Activated naive CD4-positive, alpha-beta T cell treated with anti-CD3 and anti-CD28 coated beads, Interleukin-2, amount 50 U/mL, for 24 hours (primary cell): ENCODE data around the gene ZNF749.
A peak's percentile ranks its signal among the peaks of the same experiment; 100 is the strongest.
"Not testable (repeated sequence)": the region's sequence is repeated elsewhere in the genome, so short reads cannot be mapped to it uniquely, and the experiment has no call there.

Experiments used
- H3K27ac Mint-ChIP-seq: one replicate; pipeline ENCODE4 v1.8.0; 2021; ENCODE audit warnings: mild to moderate bottlenecking, mixed read lengths
- H3K27me3 Mint-ChIP-seq: one replicate; pipeline ENCODE4 v1.8.0; 2021; ENCODE audit warnings: mixed read lengths
- H3K36me3 Mint-ChIP-seq: one replicate; pipeline ENCODE4 v1.8.0; 2021; ENCODE audit warnings: mixed read lengths
- H3K4me1 Mint-ChIP-seq: one replicate; pipeline ENCODE4 v1.8.0; 2021; ENCODE audit warnings: mixed read lengths
- H3K4me3 Mint-ChIP-seq: one replicate; pipeline ENCODE4 v1.8.0; 2021; ENCODE audit warnings: mild to moderate bottlenecking, mixed read lengths
- H3K9me3 Mint-ChIP-seq: one replicate; pipeline ENCODE4 v1.8.0; 2021; ENCODE audit warnings: mixed read lengths

Gene ZNF749

GRCh38 chr19:57438925-57439324, 3.8 kb downstream of the ZNF749 start:
- peaks cover 66% of the 10 kb centered on the region for H3K36me3 Mint-ChIP-seq
- H3K4me1 Mint-ChIP-seq = peaks cover 38% of the 10 kb centered on the region
- H3K4me3 Mint-ChIP-seq = no peak overlapping the region
- peaks cover 43% of the 10 kb centered on the region for H3K9me3 Mint-ChIP-seq
- no peaks in the 10 kb centered on the region for H3K27me3 Mint-ChIP-seq
- no peak overlapping the region for H3K27ac Mint-ChIP-seq

GRCh38 chr19:57441979-57442752, 7.0 kb downstream of the ZNF749 start:
- Mint-ChIP-seq H3K4me3 (no peak overlapping the region), H3K9me3 (peaks cover 44% of the 10 kb centered on the region), H3K36me3 (peaks cover 71% of the 10 kb centered on the region), H3K27ac (no peak overlapping the region), H3K4me1 (peaks cover 15% of the 10 kb centered on the region), H3K27me3 (no peaks in the 10 kb centered on the region)

GRCh38 chr19:57443121-57443696, 8.1 kb downstream of the ZNF749 start:
- H3K36me3 Mint-ChIP-seq = peaks cover 67% of the 10 kb centered on the region
- peaks cover 15% of the 10 kb centered on the region for H3K4me1 Mint-ChIP-seq
- H3K27me3 Mint-ChIP-seq = no peaks in the 10 kb centered on the region
- no peak overlapping the region for H3K27ac Mint-ChIP-seq
- H3K9me3 Mint-ChIP-seq = peaks cover 43% of the 10 kb centered on the region
- no peak overlapping the region for H3K4me3 Mint-ChIP-seq

- Mint-ChIP-seq H3K27me3 (no peaks in the 10 kb centered on the region), H3K4me1 (no peaks in the 10 kb centered on the region), H3K4me3 (no peak overlapping the region), H3K36me3 (peaks cover 42% of the 10 kb centered on the region), H3K27ac (no peak overlapping the region), H3K9me3 (peaks cover 27% of the 10 kb centered on the region)
These were observed 17.2 kb downstream of the ZNF749 start for GRCh38 chr19:57452307-57452706.

GRCh38 chr19:57465680-57466381, 30.7 kb downstream of the ZNF749 start:
- Mint-ChIP-seq H3K4me1 (no peaks in the 10 kb centered on the region), H3K9me3 (peaks cover 47% of the 10 kb centered on the region), H3K27me3 (no peaks in the 10 kb centered on the region), H3K36me3 (peaks cover 45% of the 10 kb centered on the region), H3K27ac (no peak overlapping the region), H3K4me3 (no peak overlapping the region)

GRCh38 chr19:57466489-57466888, 31.4 kb downstream of the ZNF749 start:
- Mint-ChIP-seq H3K27ac (no peak overlapping the region), H3K4me1 (no peaks in the 10 kb centered on the region), H3K4me3 (no peak overlapping the region), H3K9me3 (peaks cover 50% of the 10 kb centered on the region), H3K36me3 (peaks cover 46% of the 10 kb centered on the region), H3K27me3 (no peaks in the 10 kb centered on the region)

GRCh38 chr19:57473646-57474045, 38.5 kb downstream of the ZNF749 start:
- Mint-ChIP-seq H3K9me3 (peaks cover 54% of the 10 kb centered on the region), H3K27me3 (no peaks in the 10 kb centered on the region), H3K36me3 (peaks cover 76% of the 10 kb centered on the region), H3K4me3 (no peak overlapping the region), H3K4me1 (peaks cover 20% of the 10 kb centered on the region), H3K27ac (no peak overlapping the region)

GRCh38 chr19:57477191-57478008, 42.3 kb downstream of the ZNF749 start, which contains the start of gene ZNF772:
TSS of gene ZNF772 (minus strand) at chr19:57477566. CDS start at chr19:57477309, 257 bp downstream.
- peak within 1 kb of the TSS; percentile 98 for H3K27ac Mint-ChIP-seq
- peaks cover 55% of the 10 kb centered on the region for H3K36me3 Mint-ChIP-seq
- H3K4me1 Mint-ChIP-seq = peaks cover 20% of the 10 kb centered on the region
- no peaks in the 10 kb centered on the region for H3K27me3 Mint-ChIP-seq
- peaks cover 43% of the 10 kb centered on the region for H3K9me3 Mint-ChIP-seq
- peak within 1 kb of the TSS; percentile 97 for H3K4me3 Mint-ChIP-seq

GRCh38 chr19:57487477-57488298, 52.6 kb downstream of the ZNF749 start, which contains the start of gene ZNF419:
TSS of gene ZNF419 (plus strand) at chr19:57487750. CDS start at chr19:57487951, 201 bp downstream.
- H3K27me3 Mint-ChIP-seq = not testable (repeated sequence)
- Mint-ChIP-seq H3K36me3 (peaks cover 37% of the 10 kb centered on the region), H3K4me3 (peak within 1 kb of the TSS; percentile 74), H3K27ac (peak within 1 kb of the TSS; percentile 83), H3K4me1 (peaks cover 15% of the 10 kb centered on the region), H3K9me3 (peaks cover 28% of the 10 kb centered on the region)

GRCh38 chr19:57488299-57488644, 53.1 kb downstream of the ZNF749 start:
- H3K36me3 Mint-ChIP-seq = peaks cover 43% of the 10 kb centered on the region
- peak overlapping the region; percentile 74 for H3K4me3 Mint-ChIP-seq
- peaks cover 15% of the 10 kb centered on the region for H3K4me1 Mint-ChIP-seq
- H3K27ac Mint-ChIP-seq = peak overlapping the region; percentile 62
- not testable (repeated sequence) for H3K27me3 Mint-ChIP-seq
- peaks cover 31% of the 10 kb centered on the region for H3K9me3 Mint-ChIP-seq
